Measurements from ENCODE around the gene BAHD1.

Gene BAHD1

DNA sequence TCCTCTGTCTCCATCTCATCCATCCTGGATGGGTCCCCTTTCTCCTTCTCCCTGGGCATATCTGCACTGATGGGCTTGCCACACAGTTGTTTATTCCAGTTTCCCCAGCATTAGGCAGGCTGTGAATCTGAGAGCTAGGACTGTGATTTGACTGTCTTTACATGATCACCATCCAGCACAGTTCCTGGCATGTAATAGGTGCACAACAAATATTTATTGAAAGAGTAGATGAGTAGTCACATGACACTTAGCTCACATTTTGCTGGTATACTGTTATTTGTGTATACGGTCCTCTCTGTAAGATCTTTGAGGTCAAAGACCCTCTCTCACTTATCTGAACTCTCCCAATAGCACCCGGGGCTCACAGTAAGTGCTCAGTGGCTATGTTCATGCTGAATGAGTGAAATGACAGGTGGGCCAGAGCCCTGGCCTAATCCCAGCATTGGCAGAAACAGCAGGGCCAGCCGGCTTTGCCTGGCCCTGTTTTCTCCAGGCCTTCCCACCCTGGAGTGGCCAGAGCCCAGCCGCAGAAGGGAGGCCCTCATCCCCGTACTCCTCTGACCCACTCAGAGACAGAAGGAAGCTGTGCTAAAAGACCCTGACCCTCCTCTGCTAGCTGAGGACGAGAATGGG, 16.2 kb upstream of the BAHD1 start:
- DNase-seq = no peak

DNA sequence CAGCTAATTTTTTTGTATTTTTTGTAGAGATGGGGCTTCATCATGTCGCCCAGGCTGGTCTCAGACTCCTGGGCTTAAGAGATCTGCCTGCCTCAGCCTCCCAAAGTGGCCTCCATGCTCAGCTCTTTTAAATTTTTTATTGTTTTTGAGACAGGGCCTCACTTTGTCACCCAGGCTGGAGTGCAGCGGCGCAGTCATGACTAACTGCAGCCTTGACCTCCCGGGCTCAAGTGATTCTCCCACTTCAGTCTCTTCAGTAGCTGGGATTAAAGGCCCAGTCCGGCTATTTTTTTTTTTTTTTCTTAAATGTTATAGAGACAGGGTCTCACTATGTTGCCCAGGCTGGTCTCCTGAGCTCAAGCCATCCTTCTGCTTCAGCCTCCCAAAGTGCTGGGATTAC, 15.1 kb upstream of the BAHD1 start:
- DNase-seq = no peak

DNA sequence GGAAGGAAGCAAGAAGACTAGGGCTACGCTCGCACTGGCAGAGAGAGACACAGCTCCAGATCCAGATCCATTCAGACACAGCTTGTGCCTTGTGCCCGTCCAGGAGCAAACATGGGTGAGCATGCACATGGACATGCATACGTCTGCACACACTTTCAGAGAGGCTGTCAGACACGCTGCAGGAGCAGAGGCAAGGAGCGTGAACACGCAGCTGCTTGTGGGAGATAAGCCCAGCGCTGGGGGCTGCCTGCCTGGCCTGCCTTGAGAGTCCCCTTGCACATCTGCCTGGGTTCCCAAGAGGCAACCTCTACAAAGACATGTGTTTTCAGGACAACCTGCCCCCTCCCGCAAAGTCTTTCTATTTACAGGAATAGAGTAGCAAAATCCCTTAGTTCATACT, 13.6 kb upstream of the BAHD1 start:
- DNase-seq = no peak

DNA sequence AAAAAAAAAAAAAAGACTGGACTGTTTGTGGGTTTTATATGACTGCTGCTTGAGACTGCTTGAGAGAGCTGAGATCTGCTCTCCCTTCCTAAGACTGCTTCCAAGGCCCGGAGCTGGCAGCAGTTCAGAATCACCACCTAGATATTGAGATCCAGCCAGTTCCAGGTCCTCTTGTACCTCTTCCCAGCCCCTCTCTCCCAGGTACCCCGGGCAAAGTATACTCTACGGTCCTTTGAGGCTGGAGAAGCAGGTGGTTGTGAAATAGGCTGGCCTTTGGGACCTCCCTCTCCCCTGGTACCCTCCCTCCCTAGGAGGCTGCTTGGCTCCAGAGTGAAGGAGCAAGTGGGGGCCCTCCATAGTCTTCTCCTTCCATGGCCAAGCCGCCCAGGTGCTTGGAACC, 12.6 kb upstream of the BAHD1 start:
- no peak for DNase-seq

DNA sequence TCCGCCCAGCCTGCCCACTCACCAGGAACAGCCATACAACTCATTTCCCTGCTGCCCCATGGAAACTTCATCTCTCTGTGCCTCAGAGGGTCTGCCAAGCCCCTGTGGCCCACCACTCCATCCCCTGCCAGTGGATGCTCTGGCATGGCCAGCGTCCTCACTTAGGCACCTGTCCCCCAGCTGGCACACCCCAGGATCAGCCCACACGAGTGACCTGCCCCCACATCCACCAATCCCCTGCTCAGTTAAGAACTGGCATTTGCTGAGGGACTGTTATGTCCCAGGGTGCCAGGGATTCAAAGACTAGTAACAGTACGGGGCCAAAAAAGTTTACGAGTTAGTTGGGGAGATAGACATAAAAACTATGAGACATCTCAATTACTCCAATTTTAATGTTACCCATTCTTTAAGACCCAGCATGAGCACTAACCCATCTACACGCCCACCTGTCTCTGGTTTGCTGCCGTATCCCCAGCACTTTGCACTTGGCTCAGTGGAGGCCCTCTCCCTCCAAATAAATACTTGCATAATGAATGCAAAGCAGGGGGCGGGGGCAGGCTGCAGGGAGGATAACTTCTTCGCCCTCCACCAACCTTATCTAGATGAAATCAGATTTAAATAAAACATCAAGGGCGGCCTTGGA, 11.6 kb upstream of the BAHD1 start:
- no peak for DNase-seq

DNA sequence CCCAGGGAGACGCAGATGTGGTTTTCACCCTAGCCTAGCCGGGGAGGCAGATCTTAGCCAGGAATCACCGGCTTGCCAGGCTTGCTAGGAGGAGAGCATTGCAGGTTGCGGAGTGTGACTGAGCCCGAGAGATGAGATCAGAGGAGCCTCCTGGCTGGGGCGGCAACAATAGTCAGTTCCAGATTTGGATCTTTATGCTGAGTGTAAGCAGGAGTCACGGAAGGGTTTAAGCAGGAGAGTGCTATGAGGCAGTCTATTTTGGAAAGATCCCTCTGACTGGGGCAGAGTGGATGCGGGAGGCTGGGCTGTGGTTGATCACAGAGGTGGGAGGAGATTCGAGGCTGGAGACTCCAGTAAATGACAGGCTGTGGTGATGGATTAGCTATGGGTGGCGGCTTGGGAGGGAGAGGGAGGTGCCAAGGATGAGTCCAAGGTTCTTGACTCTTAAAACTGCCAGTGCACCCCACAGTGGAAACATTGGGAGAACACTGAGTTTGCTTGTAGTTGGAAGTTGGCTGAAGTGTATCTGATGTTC, 10.4 kb upstream of the BAHD1 start:
- DNase-seq = no peak

DNA sequence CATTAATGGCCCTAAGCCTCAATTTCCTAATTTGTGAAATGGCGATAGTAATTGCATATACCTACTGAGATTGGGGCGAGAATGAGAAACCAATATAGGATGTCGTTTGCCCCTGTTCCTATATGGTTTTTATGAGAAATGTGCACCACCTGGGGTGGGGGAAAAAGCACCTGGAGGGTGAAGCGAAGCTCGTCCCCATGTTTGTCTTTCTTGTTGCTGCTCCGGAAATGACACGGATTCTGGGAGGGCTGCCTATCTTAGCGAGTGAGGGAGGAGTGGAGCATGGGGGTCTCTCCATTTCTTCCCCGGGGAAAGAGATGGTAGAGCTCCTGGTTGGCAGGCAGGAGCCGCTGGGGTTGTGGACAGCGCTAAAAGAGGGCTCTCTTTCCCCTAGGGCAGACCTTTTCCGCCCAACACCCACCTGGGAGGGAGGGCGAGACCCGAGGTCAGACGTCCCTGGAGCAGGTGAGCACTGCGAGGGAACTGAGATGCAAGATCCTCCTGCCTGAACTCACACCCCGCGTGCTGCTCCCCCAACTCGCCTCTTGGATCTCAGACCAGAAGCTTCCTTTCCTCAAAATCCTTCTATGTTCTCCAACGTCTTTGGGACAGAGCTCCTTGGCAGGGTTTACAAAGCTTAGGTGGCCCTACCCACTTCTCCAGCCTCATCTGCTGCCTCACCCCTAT, 5.6 kb upstream of the BAHD1 start:
- DNase-seq = no peak

DNA sequence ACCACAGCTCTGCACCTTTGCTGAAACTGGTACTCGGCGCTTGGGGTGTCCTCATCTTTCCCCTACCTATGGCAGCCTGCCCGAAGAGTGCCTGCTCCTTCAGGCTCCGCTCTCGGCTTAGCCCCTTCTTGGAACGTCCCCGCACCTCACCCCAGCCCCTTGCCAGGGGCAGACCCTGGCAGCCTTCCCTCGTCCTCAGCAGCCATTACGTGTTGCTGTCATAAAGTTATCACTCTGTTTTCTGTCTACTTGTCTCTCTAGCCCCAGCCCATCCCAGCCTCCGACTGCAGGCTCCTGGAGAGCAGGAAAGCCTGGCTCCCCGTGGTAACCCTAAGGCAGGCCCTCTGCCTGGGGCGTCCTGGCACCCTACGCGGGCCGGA, 5.1 kb upstream of the BAHD1 start:
- no peak for DNase-seq

DNA sequence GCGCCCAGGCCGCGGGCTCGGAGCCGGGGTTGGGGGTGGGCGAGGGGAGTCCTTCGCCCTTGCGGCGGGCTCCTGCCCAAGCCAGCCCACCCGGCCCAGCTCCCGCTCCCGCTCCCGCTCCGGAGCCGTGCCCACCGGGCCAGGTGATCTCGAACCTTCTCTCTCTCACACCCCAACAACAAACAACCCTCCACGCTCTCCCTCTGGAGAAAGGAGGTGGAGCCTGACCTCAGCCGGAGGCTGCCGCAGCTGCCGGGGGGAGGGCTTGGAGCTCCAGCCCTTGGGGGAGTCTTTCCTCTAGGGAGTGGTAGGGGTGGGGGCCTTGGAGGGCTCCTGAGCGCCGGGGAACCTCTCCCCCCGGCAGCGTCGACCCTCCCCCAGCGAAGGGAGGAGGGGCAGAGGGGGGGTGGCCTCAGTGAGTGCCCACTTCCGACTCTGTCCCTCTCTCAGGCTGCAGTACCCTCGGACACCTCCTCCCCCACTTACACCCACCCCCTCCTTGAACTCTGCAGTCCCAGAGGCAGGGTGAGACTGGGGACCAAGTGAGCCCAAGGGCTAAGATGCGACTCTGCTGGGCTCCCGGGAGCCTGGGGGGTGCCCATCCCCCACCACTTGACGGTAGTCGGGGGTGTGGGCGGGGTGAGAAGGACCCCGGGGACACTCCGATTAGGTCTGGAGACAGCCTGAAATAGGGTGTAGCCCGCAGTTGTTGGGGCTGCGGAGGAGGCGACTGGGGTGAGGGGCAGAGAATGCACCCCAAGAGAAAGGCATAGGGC, 4.4 kb upstream of the BAHD1 start:
- DNase-seq = peak in 1 of 2 donors; percentile 26

DNA sequence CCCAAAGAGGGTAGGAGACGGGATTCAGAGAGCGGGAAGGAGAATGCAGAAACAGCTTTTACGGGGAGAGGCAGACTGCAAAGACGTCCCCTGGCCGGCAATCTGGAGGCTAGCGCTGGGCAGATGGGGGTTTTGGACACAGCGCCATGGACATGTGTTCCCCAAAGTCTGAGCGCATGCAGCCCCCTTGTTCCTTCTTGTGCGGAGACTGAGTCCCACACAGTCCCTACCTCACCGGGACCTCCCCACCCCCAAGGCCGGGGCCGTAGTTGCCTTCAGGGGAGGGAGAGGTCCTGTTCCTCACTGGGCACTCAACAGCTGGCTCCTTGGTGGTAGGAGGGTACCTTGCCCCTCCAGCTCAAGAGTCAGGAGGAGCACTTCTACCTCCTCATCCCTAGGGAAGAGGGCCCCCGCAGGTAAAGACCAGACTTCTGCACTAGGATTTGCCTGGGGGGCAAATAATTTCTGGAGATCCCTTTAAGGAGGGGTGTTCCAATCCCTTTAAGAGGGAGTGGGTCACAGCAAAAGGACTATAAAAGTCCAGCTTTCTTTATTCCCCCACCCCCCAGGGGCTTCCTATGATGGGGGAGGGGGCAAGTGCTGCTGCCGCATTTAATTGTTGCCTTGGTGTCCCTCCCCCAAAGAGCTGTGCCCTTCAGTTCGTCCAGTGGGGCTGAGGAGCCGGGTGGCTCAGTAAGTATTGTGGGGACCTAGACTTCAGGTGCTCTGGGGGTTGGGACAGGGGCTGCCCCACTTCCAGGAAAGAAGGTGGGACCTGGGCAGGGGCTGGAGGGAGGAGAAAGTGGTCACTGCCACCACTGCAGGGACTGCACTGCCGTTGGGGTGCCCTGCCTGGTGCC, 3.6 kb upstream of the BAHD1 start:
- DNase-seq = no peak

DNA sequence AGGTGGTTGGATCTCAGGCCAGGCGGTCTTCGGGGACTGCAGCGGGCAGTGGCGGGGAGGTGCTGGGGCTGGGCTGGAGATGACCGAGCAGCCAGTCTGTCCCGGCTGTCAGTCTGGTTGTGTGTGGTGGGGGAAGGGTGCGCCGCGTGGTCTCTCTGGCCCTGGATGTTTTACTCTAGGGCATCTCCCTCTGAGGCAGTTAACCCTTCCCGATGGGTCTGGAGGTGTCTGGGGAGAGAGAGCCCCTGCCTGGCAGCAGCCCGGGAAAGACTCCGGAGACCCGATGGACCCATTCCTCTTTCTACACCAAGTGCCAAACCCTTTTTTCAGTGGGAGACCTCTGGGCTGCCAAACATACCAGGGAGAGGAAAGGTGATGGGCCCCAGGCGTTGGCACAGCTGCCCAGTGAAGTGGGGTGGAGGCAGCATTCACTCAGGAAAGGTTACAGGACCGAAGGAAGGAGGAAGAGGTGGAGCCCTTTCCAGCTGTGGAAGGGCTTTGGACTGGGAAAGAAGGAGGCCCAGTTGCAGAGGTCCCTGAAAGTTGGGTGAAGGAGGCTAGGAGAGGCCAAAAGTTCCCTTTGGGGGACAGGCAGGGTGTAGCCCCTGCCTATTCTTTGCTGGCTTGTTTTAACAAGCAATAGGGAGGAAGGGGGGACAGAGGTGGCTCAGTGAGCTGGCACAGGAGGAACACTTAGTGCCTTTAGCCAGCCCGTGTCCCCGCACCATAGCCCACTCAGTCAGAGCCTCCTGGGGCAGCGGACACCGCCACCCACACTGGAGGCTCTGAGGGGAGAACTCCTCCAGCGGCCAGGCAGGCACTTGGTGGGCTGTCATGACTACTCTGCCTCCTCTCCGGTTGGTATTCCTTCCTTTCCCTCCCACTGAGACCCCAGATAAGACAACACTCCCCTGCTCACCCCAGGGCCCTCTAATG, 2.7 kb upstream of the BAHD1 start:
- no peak for DNase-seq

DNA sequence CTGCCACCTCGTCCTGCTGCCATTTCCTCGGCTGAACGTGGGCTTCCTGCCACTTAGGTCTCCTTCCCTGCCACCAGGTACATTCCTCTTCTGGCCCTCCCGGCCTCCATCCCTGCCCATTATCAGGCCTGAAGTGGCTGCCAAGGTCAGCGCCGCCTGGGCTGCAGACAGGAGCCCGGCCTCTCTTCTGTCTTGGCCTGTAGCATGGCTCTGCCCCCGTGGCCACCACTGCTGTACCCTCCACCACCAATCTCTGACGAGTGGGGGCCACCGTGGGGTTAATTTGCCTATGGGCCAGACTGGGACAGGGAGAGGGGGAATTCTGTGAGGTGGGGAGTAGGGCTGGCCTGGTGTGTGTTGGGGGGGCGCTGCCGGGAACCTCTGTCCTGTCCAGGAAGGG, 2.0 kb upstream of the BAHD1 start:
- DNase-seq = no peak

DNA sequence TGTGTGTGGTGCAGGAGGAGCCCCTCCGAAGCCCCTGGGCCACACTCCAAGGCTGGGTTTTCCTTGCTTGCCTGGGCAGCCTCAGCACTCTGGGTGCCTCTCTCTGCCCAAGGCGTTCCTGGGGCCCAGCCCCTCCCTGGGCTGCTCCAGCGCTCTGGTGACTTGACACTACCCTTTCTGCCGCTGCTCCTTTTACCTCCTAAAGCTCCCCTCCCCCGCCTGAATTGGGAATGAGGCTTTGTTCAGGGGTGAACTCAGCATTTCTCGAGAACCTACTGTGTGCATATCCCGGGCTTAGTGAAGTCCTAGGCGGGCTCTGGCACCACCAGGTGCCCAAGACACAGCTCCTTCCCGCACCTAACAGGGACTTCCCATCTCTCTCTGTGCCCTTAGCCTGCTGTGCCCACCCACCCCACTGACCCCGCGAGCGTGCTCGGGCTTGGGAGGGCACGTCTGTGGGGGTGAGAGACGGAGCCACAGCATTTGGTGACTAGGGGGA, 1.2 kb upstream of the BAHD1 start:
- DNase-seq = no peak

DNA sequence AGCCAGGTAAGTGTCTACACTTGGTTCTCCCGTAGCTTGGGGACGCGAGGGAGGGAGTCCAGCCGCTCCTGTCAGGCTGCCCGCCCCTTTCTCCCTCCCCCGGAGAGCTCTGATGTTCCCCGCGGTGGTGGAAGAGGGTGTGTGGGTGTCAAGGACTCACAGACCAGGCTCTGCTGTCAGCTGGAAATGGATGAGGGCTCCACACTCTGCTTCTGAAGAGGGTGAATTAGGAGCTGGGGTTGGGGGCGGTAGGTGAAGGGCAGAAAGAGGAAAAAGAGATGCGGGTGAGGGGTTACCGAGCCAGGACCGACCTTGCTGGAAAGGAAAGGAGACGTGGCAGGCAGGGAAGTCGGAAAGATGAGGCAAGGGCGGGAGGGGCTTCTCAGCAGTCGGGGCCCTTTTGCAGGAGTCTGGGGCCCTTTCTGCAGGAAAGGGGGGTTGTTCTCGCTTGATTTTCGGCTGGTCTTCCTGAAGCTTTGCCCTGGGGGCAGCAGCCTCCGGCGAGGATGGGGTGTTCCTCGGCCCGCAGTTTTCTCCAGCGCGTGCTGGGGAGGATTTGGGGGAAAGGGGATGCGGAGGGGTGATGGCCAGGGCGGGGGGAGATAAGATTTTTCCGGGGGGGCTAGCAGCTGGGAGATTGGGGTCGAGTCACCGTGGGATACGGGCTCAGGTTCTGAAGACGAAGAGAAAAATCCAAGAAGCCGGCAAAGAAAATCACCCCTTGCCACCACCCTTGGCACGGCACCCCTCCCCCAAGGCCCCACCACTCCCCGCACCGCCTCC, 602 bp upstream of the BAHD1 start:
- peak in 1 of 2 donors; percentile 36 for DNase-seq

DNA sequence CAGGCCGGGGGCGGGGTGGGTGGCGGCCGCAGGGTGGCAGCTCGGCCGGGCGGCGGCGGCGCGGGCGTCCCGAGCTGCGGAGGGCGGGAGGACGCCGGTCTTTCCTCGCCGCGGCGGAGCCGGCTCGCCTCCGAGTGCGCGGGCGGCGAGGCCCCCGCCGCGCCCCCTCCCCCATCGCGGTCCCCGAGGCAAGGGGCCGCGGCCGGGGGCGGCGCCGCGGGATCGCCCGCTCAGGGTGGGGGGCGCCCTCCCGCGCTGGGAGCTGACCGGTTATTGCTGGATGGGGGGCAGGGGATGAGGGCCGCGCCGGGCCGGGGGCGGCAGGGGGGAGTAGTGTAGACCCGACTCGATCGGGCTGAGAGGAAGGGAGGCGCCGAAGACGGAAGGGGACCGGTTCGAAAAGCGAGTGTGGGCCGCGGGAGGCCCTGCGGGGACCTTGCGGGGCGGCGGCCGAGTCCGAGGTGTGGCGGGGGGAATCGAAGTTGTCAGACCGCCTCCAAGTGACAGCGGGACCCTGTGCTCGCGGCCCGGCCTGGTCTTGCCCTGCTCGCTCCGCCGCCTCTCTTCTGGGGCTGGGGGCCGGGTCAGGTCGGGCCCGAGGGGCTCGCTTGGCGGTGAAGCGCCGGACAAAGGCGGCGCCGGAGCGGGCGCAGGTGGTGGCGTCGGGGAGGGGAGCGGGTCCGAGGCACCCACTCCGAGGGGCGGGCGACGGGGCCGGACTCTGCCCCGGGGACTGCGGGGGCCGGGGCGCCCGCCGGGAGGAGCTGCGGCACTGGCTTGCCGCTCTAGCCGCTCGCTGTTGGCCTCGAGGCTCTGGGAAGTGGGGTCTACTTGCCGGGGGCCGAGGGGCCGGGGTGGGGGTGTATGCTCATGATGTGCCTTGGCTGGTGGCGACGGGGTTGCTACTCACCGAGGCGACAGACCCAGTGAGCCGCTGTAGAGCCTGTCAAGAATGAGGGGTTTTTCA, 1.1 kb downstream of the BAHD1 start:
- DNase-seq = peak; percentile 6 to 23

DNA sequence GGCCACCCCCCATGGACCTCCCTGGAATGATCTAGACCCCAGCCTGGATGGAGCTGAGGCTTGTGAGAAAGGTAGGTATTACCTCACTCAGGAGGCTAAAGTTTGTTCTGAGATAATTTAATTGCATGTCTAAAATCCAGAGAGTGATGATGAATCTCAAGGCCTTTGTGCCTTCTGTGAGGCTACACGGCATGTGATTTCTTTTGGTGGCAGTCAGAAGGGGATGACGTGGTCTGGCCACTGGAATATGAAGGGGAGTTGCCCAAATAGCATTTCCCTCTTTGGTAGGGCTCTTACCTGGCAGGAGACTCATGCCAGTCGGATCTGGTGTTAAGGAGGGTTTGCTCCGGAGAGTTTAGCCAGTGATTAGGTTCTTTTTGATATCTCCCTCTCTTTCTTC, 2.5 kb downstream of the BAHD1 start:
- no peak for DNase-seq

DNA sequence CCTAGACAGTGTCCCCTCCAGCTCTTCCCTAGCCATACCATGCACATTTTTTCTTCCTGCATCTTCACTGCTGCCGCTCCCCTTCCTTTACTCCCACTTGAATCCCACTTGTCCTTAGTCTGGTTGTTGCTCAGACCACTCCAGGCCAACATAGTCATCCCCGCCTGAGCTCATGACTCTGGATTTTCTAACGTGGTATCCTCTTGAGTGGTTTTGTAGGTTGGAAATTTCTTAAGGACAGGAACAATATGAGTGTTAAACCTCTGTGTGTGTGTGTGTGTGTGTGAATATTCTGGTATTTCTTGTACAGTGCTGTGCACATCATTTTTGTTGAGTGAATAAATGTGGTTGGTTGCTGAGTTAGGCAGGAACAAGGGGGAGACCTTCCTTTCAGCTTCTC, 3.1 kb downstream of the BAHD1 start:
- no peak for DNase-seq

DNA sequence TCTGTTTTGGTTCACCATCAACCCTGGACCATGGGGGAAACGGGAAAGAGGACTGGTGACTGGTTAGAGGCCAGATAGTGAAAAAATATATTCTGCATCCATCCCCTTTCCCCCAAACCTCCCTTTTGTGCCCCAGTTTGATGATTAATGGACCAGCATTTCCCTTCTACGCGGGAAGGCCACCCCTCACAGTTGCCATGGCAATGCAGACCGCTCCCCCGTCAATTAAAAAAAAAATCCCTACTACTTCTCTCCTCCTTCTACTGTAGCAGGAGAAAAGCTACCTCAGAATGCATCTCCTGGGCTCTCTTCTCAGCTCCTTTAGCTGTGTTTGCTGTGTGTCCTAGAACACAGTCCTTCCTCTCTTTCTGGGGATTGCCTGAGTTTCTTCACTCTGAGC, 4.0 kb downstream of the BAHD1 start:
- no peak for DNase-seq

DNA sequence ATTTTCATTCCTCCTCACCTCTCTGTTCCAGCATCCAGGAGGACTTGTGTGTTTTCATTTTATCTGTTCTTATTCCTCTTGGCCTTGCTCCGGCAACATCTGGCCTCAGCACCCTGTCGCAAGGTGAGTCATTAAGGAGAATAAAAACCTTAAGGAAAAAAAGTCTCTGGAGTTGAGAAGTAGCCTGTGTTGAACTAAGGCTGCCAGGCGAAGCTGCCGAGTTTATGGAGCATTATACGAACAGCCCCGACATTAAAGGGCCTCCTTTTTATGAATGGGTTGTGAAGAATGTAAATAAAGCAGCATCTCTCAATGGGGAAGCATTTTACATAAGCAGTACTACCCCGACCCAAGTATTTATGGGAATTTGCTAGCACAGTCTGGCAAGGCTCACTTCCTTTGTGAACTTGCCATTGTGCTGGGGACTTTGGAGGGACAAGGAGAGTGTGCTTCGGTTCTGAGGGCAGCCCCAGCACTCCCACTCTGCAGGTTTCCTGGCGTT, 4.7 kb downstream of the BAHD1 start:
- DNase-seq = no peak
